GM19043 (cell line): ENCODE measurements around the gene LYZL4.

Experiments used
- ATAC-seq: cut with Tn5 transposase; IDR thresholded peaks from one replicate; pipeline ENCODE4 v1.9.1; 2021; ENCODE audit warnings: low read depth; ENCODE audit not compliant: unreplicated experiment

Gene LYZL4

GRCh38 chr3:42410370-42411131 lies at the start of gene LYZL4:
TSS of gene LYZL4 (minus strand) at chr3:42410610. CDS start at chr3:42407251, 3,359 bp downstream.
- ATAC-seq = no peak

DNA sequence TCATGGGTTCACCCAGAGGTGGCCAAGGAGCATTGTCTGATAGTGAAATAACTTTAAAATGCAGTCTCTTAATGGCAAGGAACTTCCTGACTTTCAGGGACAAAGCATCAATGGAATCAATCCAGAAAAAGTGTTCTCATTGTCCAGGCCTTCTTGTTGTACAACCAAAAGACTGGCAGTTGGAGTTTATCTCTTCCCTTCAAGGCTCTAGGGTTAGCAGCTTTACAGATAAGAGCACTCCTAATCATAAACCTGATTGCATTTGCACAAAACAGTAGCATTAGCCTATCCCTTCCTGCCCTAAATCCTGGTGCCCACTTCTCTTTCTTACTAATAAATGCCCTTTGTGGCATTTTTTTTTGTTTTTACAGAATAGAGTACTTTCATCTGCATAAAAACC lies 48.7 kb upstream of the LYZL4 start:
- ATAC-seq = no peak

DNA sequence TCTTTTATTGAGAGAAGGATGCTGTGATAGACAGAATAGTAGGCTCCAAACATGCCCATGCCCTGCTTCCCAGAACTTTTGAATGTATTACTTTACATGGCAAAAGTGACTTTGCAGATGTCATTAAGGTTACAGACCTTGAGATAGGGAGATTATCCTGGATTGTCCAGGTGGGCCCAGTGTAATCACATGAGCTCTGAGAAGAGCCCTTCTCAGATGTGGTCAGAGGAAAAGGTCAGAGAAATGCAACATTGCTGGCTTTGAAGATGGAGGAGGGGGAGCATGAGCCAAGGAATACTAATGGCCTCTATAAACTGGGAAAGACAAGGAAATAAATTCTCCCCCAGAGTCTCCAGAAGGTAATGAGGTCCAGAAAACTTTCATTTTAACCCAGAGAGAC lies 45.8 kb upstream of the LYZL4 start:
- ATAC-seq = no peak

DNA sequence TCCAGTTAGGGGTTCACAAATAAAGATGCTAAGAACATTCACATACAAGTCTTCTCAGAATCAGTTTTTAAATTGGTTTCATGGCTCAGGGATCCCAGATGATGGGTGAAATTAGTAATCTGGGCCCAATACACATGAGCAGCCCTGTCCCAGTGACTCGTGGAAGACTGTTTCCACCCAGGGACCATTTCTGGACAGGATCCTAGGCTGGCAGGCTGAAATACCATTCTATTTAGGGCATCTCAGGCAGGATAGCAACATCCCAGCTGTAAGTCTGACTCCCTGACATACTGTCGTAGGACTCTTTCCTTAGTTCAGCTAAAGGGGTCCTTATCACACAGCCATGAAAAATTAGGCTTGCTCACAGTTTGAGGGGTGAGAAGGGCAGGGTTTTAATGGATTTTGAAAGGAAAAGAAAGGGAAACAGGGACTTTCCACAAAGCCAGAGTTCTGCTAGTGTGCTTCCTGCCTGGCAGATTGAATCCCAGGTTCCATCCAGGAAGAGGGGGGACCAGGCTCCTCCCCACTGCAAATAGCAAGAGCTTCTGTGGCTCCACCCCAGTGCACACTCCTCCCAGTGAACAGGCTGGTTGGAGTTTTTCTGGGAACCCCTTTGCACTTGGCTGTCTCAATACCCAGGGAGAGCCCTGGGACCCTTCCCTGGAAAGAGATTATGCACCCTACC lies 41.3 kb upstream of the LYZL4 start:
- ATAC-seq = no peak

DNA sequence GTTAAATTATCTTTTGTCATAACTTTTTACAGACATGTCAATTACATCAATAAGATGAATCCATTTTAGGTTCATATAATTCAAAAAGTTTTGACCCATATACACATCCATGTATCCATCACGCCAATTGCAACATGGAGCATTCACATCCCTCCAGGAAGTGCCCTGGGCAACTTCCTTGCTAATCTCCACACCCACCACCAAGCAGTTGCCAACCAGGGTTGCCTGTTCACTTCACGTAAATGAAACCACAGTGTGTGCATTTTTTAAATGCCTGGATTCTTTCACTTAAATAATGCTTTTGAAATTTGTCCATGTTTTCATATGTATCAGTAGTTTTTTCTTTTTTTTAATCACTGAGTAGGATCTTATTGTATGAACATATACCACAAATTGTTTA lies 40.7 kb upstream of the LYZL4 start:
- ATAC-seq = no peak

DNA sequence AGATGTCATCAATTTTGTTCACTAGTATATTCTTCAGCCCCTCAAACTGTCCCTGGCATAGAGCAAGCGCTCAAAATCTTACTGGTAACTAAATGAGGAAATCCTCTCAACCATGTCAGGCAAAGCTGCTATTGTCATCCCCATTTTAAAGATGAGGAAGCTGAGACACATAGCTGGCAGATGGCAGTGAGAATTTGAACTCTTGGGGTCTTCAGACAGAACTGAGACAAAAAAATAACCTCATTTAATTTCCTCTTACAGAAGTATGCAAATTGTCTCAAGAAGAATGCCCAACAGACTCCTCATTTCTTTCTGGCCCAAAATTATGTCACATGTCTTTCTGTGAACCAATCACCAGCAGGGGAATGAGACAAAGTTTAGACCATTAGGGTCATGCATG lies 40.2 kb upstream of the LYZL4 start:
- no peak for ATAC-seq

- ATAC-seq = no peak
Observed at GRCh38 chr3:42447481-42447880, 37.1 kb upstream of the LYZL4 start.

DNA sequence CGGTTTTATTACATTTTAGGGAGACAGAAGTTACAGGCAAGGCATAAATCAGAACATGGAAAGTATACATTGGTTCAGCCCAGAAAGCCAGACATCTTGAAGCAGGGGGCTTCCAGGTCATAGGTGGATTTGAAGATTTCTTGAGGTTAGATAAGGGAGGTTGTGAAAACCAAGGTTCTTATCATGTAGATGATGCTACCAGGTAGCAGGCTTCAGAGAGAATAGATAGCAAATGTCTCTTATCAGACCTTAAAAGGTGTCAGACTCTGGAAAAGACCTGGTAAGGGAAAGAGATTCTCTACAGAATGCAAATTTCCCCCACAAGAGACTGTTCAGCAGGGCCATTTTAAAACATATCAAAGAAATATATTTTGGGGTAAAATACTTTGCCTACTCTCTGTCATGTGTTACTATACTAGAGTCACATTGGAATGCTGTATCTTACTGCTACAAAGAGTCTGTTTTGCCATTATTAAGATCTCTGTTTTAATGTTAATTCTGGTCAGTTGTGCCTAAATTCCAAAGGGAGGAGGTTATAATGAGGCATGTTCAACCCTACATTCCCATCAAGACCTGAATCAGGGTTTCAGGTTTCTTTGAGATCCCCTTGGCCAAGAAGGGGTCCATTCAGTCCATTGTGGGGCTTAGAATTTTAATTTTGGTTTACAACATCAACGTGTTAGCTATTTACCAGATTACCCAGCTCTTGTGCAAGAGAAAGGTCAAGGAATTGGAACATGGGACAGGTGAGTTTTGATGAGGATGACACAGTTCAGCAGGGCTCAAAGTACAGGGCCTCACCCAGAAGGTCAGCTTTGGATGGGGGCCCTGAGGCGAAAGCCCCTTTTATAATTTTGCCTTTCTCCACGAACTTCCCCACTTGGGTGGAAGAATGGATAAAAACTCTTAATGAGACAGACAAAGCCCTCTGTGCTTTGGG lies 36.0 kb upstream of the LYZL4 start:
- ATAC-seq = no peak

- peak; percentile 85 for ATAC-seq
Observed at GRCh38 chr3:42443819-42444436, 33.5 kb upstream of the LYZL4 start.

DNA sequence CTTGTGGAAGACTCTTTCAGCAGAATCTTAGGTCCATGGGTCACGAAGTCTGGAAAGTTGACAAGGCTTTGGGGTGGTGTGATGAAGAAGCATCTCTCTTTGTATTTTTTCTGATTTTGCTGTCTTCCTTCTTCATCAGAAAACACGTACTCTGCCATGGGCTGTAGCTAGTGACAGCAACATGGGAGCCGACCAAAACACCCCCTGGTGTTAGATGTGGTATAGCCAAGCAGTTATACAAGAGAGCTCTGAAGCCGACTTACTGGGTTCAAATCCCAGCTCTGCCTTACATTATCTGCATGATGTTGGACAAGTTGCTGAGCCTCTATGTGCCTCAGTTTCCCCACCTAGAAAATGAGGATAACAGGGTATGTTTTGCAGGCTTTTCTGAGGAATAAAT lies 32.9 kb upstream of the LYZL4 start:
- no peak for ATAC-seq

- ATAC-seq = no peak
Observed at GRCh38 chr3:42442640-42443039, 32.2 kb upstream of the LYZL4 start.

DNA sequence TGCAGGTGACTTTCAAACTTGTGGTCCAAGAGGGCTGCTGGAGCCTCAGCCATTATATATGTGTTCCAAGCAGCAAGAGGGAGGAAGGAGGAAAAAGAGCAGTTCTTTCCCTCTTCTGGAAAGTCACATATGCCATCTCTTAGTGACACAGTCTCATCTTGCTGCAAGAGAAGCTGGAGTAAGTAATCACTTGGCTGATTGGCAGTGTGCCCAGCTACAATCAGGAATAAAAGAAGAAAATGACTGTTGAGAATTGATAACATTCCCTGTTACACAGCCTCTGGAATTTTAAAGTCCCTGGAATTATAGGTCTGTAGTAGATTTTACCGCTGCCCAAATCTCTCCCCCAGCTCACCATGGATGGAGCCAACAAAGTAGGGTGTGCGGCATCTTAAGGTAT lies 31.4 kb upstream of the LYZL4 start:
- no peak for ATAC-seq

GRCh38 chr3:42440924-42441323 lies 30.5 kb upstream of the LYZL4 start:
- ATAC-seq = no peak

GRCh38 chr3:42439261-42440115 lies 29.1 kb upstream of the LYZL4 start:
- ATAC-seq = no peak

DNA sequence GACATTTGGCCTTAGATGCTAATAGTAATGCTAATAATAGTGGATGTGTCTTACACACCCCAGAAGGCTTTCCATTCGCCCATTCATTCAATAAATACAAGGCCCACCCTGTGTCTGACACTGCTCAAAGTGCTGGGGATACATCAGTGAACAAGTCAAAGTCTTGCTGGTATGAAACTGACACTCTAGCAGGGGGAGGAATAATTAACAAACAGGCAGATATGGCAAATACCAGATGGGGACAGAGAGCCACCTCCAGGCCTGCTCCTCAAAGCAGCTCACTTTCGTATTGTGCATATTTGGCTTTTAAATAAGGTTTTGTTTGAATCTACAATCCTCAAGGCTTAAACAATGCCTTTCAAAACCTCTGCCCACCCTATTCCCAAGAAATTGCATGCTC lies 28.3 kb upstream of the LYZL4 start:
- no peak for ATAC-seq

DNA sequence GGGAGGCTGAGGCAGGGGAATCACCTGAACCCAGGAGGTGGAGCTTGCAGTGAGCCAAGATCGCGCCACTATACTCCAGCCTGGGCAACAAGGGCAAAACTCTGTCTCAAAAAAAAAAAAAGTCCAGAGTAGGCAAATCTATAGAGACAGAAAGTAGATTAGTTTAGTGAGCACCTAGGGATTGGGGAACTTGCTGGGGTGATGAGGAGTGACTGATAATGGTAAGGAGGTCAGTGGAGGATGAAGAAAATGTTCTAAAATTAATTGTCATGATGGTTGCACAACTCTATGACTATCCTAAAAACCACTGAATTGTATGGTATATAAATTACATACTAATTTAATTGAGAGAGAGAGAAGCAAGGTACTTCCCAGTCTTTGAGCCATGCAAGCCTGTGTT lies 27.8 kb upstream of the LYZL4 start:
- ATAC-seq = no peak

- ATAC-seq = no peak
Observed at GRCh38 chr3:42434777-42435380, 24.5 kb upstream of the LYZL4 start.

GRCh38 chr3:42432485-42432884 lies 22.1 kb upstream of the LYZL4 start:
- ATAC-seq = no peak

DNA sequence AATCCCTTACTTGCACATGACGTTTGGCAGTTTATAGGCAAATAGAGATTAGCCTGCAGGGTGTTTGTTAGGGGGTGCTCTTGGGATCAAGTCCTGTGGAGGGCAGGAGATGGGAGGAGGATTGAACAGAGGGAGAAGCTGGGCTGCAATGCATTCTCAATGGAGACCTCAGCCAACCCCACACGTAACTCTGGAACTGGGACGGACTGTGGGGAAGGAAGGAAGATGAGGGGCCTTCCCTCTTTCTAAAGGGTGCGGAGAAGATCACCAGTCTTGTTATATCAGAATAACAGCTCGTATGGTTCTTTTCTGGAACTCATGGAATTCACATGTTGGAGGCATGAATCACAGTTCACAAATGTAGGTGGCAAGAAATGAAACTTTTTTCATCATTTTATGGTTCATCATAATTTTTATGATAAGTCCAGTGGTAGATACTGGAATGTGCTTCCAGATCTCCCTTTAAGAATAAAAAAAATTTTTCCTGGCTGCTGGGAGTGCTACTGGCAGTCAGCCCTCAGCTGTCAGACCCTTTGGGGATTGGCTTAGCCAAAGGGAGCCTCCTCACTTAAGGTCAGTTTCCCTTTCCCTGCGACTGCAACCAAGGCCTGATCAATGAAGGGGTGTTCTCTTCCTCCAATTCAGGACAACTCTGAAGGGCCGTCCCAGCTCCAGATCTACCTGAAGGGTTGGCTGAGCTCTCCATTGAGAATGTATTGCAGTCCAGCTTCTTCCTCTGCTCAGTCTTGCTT lies 20.5 kb upstream of the LYZL4 start:
- no peak for ATAC-seq
